Esophagus muscularis mucosa (tissue), 4 donors: ENCODE results near the gene SCP2.

Experiments
- CTCF ChIP-seq, 3 experiments: fragments of 200-600 bp in 2 of 3; fragments of 450-650 bp in 1 of 3; sonication (generic) in 2 of 3; IDR thresholded peaks; one replicate each; pipeline ENCODE4 v1.5.1; 2017 to 2019; ENCODE audit warnings: antibody characterized with exemption in 3 of 3, mild to moderate bottlenecking in 2 of 3, moderate library complexity in 1 of 3
- EP300 ChIP-seq: sonication (generic); formaldehyde crosslinking; IDR thresholded peaks from one replicate; pipeline ENCODE4 v1.6.1; 2017; ENCODE audit warnings: antibody characterized with exemption
- POLR2A ChIP-seq: fragments of 450-650 bp; IDR thresholded peaks from one replicate; pipeline ENCODE4 v1.6.1; 2017; ENCODE audit warnings: antibody characterized with exemption, moderate library complexity, mild to moderate bottlenecking, low read depth

GRCh38 chr1:52880206-52880605, 46.9 kb upstream of the SCP2 start:
- TF ChIP-seq CTCF (IDR thresholded peaks at IDR 0.05) (no peak), EP300 (no peak), POLR2A (no peak)
